ENCODE results near the gene NOS2.
"Not testable (repeated sequence)": the region's sequence is repeated elsewhere in the genome, so short reads cannot be mapped to it uniquely, and the experiment has no call there.

The NOS2 gene

GRCh38 chr17:27755706-27756466 is 44.4 kb downstream of the NOS2 start:
- peak; percentile 51 for DNase-seq (ENCODE audit: low spot score)

- DNase-seq (ENCODE audit: low spot score), result peak; percentile 41
Measured at GRCh38 chr17:27754549-27754948, 45.8 kb downstream of the NOS2 start.

DNA sequence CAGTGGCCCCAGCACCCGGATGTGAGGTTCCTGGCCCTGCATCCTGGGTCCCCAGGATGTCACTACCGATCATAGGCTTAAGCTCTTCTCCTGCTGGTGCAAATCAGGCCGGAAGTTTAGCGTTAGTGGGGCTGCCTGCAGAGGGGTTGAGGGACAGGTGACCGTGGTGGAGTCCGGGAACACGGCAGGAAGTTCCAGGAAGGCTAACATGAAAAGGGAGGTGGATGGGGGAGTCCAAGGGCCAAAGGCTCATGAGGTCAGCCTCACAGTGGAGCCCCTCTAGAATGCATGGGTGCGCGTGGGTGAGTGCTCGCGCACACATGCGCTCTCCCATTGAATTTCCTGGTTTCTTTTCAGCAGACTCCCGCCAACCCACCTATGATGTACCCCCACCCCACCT is 46.6 kb downstream of the NOS2 start:
- peak; percentile 48 for DNase-seq (ENCODE audit: low spot score)

DNA sequence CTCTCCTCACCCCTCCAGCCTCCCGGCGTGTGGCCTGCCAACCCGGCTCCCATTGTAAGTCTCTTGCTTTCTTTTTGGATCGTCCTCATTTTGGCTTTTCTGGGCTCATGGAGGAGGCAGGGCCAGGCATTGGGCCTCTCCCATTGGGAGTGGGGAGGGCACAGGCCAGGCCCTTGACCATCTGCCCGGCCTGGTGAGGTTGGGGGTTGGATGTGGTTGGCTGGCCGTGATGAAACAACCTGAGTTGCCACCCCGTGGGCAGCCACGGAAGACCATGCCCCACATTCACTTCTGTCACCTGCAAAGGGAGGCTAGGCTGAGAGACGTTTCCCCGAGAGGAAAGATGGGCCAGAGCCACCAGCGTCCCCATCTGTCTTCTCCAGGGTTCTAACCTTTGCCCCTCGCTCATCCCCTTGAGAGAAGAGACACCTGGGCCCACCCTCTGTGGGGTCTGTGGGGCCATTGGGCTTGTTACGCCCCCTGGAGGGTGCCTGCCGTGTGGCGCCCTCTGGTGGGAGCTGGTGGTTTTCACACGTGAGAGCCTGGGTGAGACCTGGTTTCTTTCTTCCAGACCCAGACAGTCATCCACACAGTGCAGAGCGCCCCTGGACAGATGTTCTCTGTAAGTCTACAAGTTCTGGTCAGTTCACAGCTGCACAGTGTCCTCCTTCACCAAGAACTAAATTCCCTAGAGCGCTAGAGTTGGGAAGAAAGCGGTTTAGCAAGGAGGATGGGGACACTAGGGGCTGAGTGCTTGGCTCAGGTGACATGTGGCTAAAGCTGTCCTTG is 47.3 kb downstream of the NOS2 start:
- not testable (repeated sequence) for DNase-seq (ENCODE audit: low spot score)

- no peak for DNase-seq (ENCODE audit: low spot score)
Measured at GRCh38 chr17:27751622-27752490, 48.5 kb downstream of the NOS2 start.

GRCh38 chr17:27751166-27751565 is 49.2 kb downstream of the NOS2 start:
- no peak for DNase-seq (ENCODE audit: low spot score)

GRCh38 chr17:27749562-27750150 is 50.7 kb downstream of the NOS2 start:
- not testable (repeated sequence) for DNase-seq (ENCODE audit: low spot score)

DNA sequence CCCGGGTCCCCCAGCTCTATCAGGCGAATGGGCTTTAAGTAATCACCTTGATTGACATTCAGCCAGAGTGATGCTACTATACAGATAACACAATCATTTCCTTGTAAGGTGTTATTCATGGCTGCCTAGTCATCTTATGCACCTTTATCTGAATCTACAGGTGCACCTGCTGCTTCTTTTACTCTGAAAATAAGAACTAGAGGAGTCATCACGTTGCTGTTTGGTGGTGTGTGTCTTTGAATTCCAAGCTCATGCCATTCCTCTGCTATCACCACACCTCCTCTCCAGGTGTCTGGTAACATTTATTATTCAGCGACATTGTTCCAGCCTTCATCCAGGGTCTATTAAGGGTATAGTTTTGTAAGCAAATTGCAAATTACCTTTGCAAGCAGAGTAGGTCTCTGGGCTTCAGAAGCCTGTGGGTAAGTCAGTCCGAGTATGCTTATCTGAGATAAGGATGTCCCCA is 51.9 kb downstream of the NOS2 start:
- DNase-seq (ENCODE audit: low spot score), result no peak

GRCh38 chr17:27747462-27748359 is 52.6 kb downstream of the NOS2 start:
- no peak for DNase-seq (ENCODE audit: low spot score)

DNA sequence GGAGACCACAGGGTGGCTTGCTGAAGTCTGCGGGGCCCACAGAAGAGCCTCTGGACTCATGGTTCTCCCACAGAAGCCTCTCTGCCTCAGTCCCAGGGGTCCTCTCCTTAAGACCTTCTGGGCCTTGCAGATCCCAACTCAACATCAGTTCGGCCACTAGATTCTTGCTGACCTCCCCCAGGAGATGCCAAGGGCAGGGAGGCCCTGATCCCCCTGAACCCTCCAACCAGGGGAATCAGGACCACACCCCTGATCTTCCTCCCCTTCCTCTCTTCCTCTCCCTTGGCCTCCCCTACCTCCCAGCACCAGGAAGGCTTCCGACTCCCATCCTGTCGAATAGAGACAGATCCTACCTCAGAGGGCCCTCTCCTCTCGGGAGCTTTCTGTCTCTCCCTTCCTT is 53.4 kb downstream of the NOS2 start:
- DNase-seq (ENCODE audit: low spot score), result no peak

- DNase-seq (ENCODE audit: low spot score), result not testable (repeated sequence)
Measured at GRCh38 chr17:27746320-27746719, 54.0 kb downstream of the NOS2 start.

GRCh38 chr17:27745207-27745830 is 55.0 kb downstream of the NOS2 start:
- DNase-seq (ENCODE audit: low spot score), result not testable (repeated sequence)

- DNase-seq (ENCODE audit: low spot score), result no peak
Measured at GRCh38 chr17:27743281-27743885, 56.9 kb downstream of the NOS2 start.

- no peak for DNase-seq (ENCODE audit: low spot score)
Measured at GRCh38 chr17:27741971-27742575, 58.3 kb downstream of the NOS2 start.

DNA sequence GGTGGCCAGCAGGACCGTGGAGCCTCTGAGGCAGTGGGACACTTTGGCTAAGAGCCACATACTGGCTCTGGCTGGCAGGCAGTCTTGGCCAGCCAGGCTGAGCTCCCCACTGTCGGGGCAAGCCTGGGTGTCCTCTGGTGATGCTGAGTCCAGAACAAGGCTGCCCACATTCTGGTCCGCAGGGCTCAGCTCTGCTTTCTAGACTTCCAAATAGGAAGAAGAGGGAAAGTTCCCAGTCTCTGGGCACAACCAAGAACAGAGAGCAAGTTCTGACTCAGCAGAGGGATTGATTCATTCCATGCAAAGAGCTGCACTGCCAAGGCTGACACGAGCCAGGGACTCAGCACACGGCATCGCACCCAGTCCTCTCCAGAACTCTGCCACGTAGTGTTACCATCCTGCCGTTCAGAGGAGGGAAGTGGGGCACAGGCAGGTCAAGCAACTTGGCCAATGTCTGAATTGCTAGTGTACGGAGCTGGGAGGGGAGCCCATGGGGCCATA is 58.9 kb downstream of the NOS2 start:
- DNase-seq (ENCODE audit: low spot score), result no peak

DNA sequence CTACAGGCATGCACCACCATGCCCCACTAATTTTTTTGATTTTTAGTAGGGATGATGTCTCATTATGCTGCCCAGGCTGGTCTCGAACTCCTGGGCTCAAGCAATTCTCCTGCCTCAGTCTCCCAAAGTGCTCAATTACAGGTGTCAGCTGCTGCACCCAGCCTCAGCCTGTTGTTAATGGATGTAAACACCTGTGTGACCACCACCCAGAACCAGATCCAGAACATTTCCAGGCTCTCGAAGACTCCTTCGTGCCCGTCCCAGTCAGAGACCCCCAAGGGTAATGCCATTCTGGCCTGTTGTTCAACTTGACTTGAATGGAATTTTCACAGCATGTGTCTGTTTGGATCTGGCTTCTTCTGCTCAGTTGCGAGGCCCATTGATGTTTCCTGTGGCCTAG is 59.8 kb downstream of the NOS2 start:
- DNase-seq (ENCODE audit: low spot score), result not testable (repeated sequence)

DNA sequence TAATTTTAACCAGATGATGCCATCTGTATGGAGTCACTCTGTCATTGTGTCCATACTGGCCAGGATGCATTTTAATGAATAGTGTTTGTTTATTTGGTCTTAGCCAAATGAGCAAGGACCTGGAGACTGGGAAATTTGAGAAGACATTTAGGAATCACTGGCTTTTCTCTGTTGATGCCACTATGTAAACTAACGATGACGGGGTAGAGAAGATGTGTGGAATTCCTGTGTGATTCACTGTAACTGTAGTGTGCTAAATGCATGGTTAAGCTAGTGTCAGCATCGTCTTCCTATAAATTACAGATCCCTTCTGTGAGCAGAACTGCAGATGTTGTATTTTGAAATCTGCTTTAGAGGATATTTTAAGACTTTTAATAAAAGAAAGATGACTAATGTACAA is 66.6 kb downstream of the NOS2 start:
- DNase-seq (ENCODE audit: low spot score), result no peak

GRCh38 chr17:27732746-27733145 is 67.6 kb downstream of the NOS2 start:
- DNase-seq (ENCODE audit: low spot score), result not testable (repeated sequence)

DNA sequence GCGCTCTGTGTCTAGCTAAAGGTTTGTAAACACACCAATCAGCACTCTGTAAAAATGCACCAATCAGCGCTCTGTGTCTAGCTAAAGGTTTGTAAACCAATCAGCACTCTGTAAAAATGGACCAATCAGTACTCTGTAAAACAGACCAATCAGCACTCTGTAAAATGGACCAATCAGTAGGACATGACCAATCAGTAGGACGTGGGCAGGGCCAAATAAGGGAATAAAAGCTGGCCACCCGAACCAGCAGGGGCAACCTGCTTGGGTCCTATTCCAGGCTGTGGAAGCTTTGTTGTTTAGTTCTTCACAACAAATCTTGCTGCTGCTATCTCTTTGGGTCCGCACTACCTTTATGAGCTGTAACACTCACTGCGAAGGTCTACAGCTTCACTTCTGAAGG is 74.3 kb downstream of the NOS2 start:
- not testable (repeated sequence) for DNase-seq (ENCODE audit: low spot score)

Data from left forelimb (tissue), 1 donor.